DND-41 (cell line): Measurements from ENCODE around the gene FRMPD4.

Experiments used
- ATAC-seq: fragments of 200-7000 bp; cut with Tn5 transposase; 3 replicates; pipeline ENCODE4 v1.9.1; 2021; ENCODE audit warnings: low read depth; ENCODE audit not compliant: insufficient read depth
- DNase-seq: peaks from one replicate; pipeline ENCODE4 v3.0.0-alpha.2; 2020
- H2AFZ ChIP-seq: 2 replicates; pipeline ENCODE4 v1.6.0; 2012; ENCODE audit warnings: low read depth, low read length
- H3K27ac ChIP-seq: 2 replicates; pipeline ENCODE4 v1.5.1; 2012; ENCODE audit warnings: low read length, inconsistent platforms
- H3K27me3 ChIP-seq: fragments of 200-600 bp; sonication (generic); 2 replicates; pipeline ENCODE4 v1.6.0; 2012; ENCODE audit warnings: low read length, mild to moderate bottlenecking, inconsistent platforms; ENCODE audit not compliant: insufficient read depth, poor library complexity
- H3K36me3 ChIP-seq: 2 replicates; pipeline ENCODE4 v1.5.1; 2012; ENCODE audit warnings: low read length, inconsistent platforms; ENCODE audit not compliant: insufficient read depth
- H3K4me1 ChIP-seq: 2 replicates; pipeline ENCODE4 v1.5.1; 2012; ENCODE audit warnings: mild to moderate bottlenecking, low read length; ENCODE audit not compliant: insufficient read depth
- H3K4me2 ChIP-seq: 2 replicates; pipeline ENCODE4 v1.6.0; 2012; ENCODE audit warnings: mild to moderate bottlenecking, moderate library complexity, low read length, inconsistent platforms; ENCODE audit not compliant: insufficient read depth
- H3K4me3 ChIP-seq, 2 experiments: fragments of 200-600 bp in 1 of 2; shearing (Covaris generic) in 1 of 2; 2 replicates each; pipeline ENCODE4 v1.5.1; 2012 to 2016; ENCODE audit warnings: inconsistent platforms in 2 of 2, low read length in 2 of 2, mild to moderate bottlenecking in 2 of 2, low read depth in 1 of 2, moderate library complexity in 1 of 2
- H3K79me2 ChIP-seq: 2 replicates; pipeline ENCODE4 v1.6.0; 2012; ENCODE audit warnings: low read length, inconsistent platforms; ENCODE audit not compliant: insufficient read depth
- H3K9ac ChIP-seq: 2 replicates; pipeline ENCODE4 v1.6.0; 2012; ENCODE audit warnings: low read depth, mild to moderate bottlenecking, inconsistent platforms, low read length, moderate library complexity
- H3K9me3 ChIP-seq: 2 replicates; pipeline ENCODE4 v1.5.1; 2012; ENCODE audit warnings: low read length, moderate library complexity, mild to moderate bottlenecking, inconsistent platforms; ENCODE audit not compliant: insufficient read depth, severe bottlenecking
- H4K20me1 ChIP-seq: 2 replicates; pipeline ENCODE4 v1.6.0; 2012; ENCODE audit warnings: low read length; ENCODE audit not compliant: insufficient read depth
- EZH2 ChIP-seq: IDR thresholded peaks from 3 replicates; pipeline ENCODE4 v1.6.1; 2012; ENCODE audit warnings: borderline replicate concordance, low read depth, mild to moderate bottlenecking, moderate library complexity, low read length, inconsistent platforms; ENCODE audit not compliant: severe bottlenecking
- TF ChIP-seq, protein P1 (sequence below): IDR thresholded peaks from 2 replicates; pipeline ENCODE4 v1.5.1; 2012; ENCODE audit warnings: borderline replicate concordance, low read length, moderate library complexity, mild to moderate bottlenecking; ENCODE audit not compliant: poor library complexity, severe bottlenecking; ENCODE audit errors: extremely low read depth

The FRMPD4 gene

DNA sequence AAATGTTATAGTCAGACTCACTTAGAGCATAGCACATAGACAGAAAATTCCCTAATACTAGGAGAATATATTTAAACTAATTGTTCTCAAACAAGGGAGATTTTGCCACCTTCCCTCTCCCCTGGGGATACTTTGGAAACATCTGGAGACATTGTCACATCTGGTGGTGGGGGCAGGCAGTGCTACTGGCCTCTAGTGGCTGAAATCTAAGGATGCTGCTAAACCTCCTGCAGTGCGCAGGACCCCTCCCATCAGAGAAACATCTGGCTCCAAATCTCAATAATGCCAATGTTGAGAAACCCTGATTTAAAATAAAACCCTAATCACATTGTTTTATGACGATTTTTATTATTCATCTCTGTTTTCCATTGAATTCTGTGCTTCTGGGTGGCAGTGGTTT, 244.9 kb downstream of the FRMPD4 start:
- no peak for DNase-seq
- TF ChIP-seq, protein P1, sequence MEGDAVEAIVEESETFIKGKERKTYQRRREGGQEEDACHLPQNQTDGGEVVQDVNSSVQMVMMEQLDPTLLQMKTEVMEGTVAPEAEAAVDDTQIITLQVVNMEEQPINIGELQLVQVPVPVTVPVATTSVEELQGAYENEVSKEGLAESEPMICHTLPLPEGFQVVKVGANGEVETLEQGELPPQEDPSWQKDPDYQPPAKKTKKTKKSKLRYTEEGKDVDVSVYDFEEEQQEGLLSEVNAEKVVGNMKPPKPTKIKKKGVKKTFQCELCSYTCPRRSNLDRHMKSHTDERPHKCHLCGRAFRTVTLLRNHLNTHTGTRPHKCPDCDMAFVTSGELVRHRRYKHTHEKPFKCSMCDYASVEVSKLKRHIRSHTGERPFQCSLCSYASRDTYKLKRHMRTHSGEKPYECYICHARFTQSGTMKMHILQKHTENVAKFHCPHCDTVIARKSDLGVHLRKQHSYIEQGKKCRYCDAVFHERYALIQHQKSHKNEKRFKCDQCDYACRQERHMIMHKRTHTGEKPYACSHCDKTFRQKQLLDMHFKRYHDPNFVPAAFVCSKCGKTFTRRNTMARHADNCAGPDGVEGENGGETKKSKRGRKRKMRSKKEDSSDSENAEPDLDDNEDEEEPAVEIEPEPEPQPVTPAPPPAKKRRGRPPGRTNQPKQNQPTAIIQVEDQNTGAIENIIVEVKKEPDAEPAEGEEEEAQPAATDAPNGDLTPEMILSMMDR: peak; percentile 22
- no peak for TF ChIP-seq EZH2
- Histone ChIP-seq H3K27me3 (no peaks in the 10 kb centered on the region), H3K79me2 (no peaks in the 10 kb centered on the region), H3K4me1 (no peaks in the 10 kb centered on the region), H3K9ac (no peak overlapping the region), H3K27ac (no peak overlapping the region), H3K36me3 (no peaks in the 10 kb centered on the region), H4K20me1 (no peaks in the 10 kb centered on the region), H3K4me3 (no peak overlapping the region), H3K9me3 (no peaks in the 10 kb centered on the region), H3K4me2 (no peak overlapping the region), H2AFZ (no peak overlapping the region)
- ATAC-seq: no peak

DNA sequence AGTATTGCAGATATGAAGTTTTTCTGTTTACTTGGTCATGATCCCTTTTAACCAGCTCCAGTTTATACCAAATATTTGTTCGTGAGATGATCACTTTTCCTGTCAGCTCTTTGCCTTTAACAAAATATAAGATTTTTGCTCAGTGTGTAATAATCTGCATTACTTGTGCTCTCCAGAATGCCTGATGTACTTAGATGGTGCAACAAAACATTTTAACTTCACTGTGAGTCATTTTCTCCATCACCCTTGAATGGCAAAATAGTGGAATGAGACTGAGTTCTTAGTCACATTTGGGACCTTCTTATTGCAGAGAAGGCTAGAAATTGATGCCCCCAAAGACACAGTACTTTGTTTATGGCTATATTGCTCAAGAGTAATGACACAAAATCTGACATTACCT, 252.0 kb downstream of the FRMPD4 start:
- Histone ChIP-seq H4K20me1 (no peaks in the 10 kb centered on the region), H3K4me3 (no peak overlapping the region), H3K4me1 (no peaks in the 10 kb centered on the region), H3K27ac (no peak overlapping the region), H3K79me2 (no peaks in the 10 kb centered on the region), H3K9ac (no peak overlapping the region), H3K36me3 (no peaks in the 10 kb centered on the region), H3K9me3 (no peaks in the 10 kb centered on the region), H3K27me3 (no peaks in the 10 kb centered on the region), H3K4me2 (no peak overlapping the region), H2AFZ (no peak overlapping the region)
- no peak for ATAC-seq
- no peak for TF ChIP-seq EZH2
- TF ChIP-seq, protein P1: no peak
- DNase-seq: no peak

DNA sequence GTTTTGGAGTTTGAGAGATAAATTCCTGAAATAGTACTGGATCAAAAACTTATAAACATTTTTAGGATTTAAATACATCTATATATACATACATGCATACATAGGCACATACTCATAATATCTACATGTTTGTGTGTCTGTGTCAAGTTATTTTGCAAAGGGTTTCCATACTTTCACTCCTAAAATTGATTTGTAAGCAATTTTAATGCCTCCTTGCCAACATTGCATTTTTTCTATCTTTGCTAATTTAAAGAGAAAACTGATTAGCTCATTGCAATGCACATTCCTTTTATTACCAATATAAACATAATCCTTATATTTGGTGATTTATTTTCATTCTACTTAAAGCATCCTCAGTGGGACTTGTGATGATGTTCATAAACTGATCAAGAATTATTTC, 258.3 kb downstream of the FRMPD4 start:
- DNase-seq (no peak), ATAC-seq (no peak)
- no peak overlapping the region for H3K27ac ChIP-seq
- no peaks in the 10 kb centered on the region for H4K20me1 ChIP-seq
- no peak for TF ChIP-seq EZH2
- TF ChIP-seq, protein P1: no peak
- no peaks in the 10 kb centered on the region for H3K27me3 ChIP-seq
- no peak overlapping the region for H3K4me3 ChIP-seq
- no peak overlapping the region for H3K4me2 ChIP-seq
- no peaks in the 10 kb centered on the region for H3K9me3 ChIP-seq
- no peaks in the 10 kb centered on the region for H3K36me3 ChIP-seq
- H3K79me2 ChIP-seq: no peaks in the 10 kb centered on the region
- no peaks in the 10 kb centered on the region for H3K4me1 ChIP-seq
- no peak overlapping the region for H3K9ac ChIP-seq
- no peak overlapping the region for H2AFZ ChIP-seq

DNA sequence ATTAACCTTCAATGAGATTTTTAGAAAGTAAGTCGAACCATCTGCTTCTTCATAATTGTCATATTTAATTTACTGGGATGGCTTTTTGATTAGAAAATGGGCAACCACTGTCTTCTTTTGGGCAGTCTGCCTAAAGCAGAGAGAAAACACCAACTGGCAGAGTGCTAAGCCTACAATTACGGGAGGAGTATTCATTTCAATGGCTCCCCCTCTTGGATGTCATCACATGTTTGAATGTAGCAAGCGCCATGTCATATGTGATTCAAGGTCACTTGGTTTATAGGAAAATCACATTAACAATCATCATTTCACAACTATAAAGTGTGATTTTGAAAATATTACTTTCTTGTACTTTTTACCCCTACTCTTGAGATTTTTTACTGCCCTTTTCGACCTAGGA, 261.9 kb downstream of the FRMPD4 start:
- Histone ChIP-seq H3K36me3 (no peaks in the 10 kb centered on the region), H4K20me1 (no peaks in the 10 kb centered on the region), H3K4me3 (no peak overlapping the region), H3K27ac (no peak overlapping the region), H3K9ac (no peak overlapping the region), H3K79me2 (no peaks in the 10 kb centered on the region), H3K9me3 (no peaks in the 10 kb centered on the region), H3K4me1 (no peaks in the 10 kb centered on the region), H3K4me2 (no peak overlapping the region), H2AFZ (no peak overlapping the region), H3K27me3 (no peaks in the 10 kb centered on the region)
- DNase-seq (no peak), ATAC-seq (no peak)
- no peak for TF ChIP-seq EZH2
- TF ChIP-seq, protein P1: no peak
